H9 (cell line): ENCODE results near the gene GCHFR. TPM values are rescaled to one million over a fixed set of nuclear protein-coding genes. Genes with fewer than 3 reads are reported as not detected.

Source experiments
- DNase-seq: peaks from one replicate; pipeline ENCODE4 v3.0.0-alpha.2; 2017
- H2AFZ ChIP-seq: one replicate; pipeline ENCODE4 v1.6.1; 2013; ENCODE audit warnings: mild to moderate bottlenecking, low read length, control low read depth, moderate library complexity
- H2AK5ac ChIP-seq: 2 replicates; pipeline ENCODE4 v1.6.1; 2013; ENCODE audit warnings: low read length, control low read depth, mixed read lengths; ENCODE audit not compliant: insufficient read length
- H2BK120ac ChIP-seq: one replicate; pipeline ENCODE4 v1.6.1; 2013; ENCODE audit warnings: low read depth, mild to moderate bottlenecking, low read length, control low read depth, inconsistent platforms; ENCODE audit not compliant: poor library complexity, severe bottlenecking
- H2BK12ac ChIP-seq: 2 replicates; pipeline ENCODE4 v1.6.1; 2013; ENCODE audit warnings: low read length, control low read depth, mixed read lengths, low read depth; ENCODE audit not compliant: insufficient read length
- H2BK15ac ChIP-seq: 2 replicates; pipeline ENCODE4 v1.6.1; 2013; ENCODE audit warnings: low read depth, low read length, control low read depth
- H2BK20ac ChIP-seq: one replicate; pipeline ENCODE4 v1.6.1; 2013; ENCODE audit warnings: low read depth, mild to moderate bottlenecking, low read length, control low read depth, inconsistent platforms; ENCODE audit not compliant: poor library complexity, severe bottlenecking
- H2BK5ac ChIP-seq: 2 replicates; pipeline ENCODE4 v1.6.1; 2013; ENCODE audit warnings: low read length, control low read depth, mixed read lengths; ENCODE audit not compliant: insufficient read length
- H3K14ac ChIP-seq: 2 replicates; pipeline ENCODE4 v1.6.1; 2013; ENCODE audit warnings: low read length, control low read depth; ENCODE audit not compliant: insufficient read depth
- H3K18ac ChIP-seq: 2 replicates; pipeline ENCODE4 v1.6.1; 2013; ENCODE audit warnings: low read depth, mild to moderate bottlenecking, mixed read lengths, low read length, control low read depth; ENCODE audit not compliant: insufficient read length
- H3K23ac ChIP-seq: 2 replicates; pipeline ENCODE4 v1.6.1; 2013; ENCODE audit warnings: low read length, control low read depth, mixed read lengths, low read depth; ENCODE audit not compliant: insufficient read length
- H3K23me2 ChIP-seq: 2 replicates; pipeline ENCODE4 v1.6.1; 2013; ENCODE audit warnings: low read depth, mild to moderate bottlenecking, mixed read lengths, low read length, control low read depth; ENCODE audit not compliant: insufficient read length, poor library complexity, severe bottlenecking
- H3K27ac ChIP-seq: 2 replicates; pipeline ENCODE4 v1.5.1; 2013; ENCODE audit warnings: low read length, control low read depth, mixed read lengths, low read depth; ENCODE audit not compliant: insufficient read length
- H3K27me3 ChIP-seq: 2 replicates; pipeline ENCODE4 v1.6.1; 2013; ENCODE audit warnings: low read length, control low read depth, inconsistent platforms; ENCODE audit not compliant: insufficient read depth
- H3K4ac ChIP-seq: 2 replicates; pipeline ENCODE4 v1.6.1; 2013; ENCODE audit warnings: low read depth, mild to moderate bottlenecking, control low read depth, inconsistent platforms, low read length, moderate library complexity
- H3K4me1 ChIP-seq: 2 replicates; pipeline ENCODE4 v1.6.1; 2013; ENCODE audit warnings: low read length, control low read depth, inconsistent platforms; ENCODE audit not compliant: insufficient read depth
- H3K4me2 ChIP-seq: 2 replicates; pipeline ENCODE4 v1.6.1; 2013; ENCODE audit warnings: low read length, control low read depth, mixed read lengths; ENCODE audit not compliant: insufficient read length, insufficient read depth
- H3K56ac ChIP-seq: 2 replicates; pipeline ENCODE4 v1.6.1; 2013; ENCODE audit warnings: low read depth, mild to moderate bottlenecking, mixed read lengths, low read length, control low read depth; ENCODE audit not compliant: insufficient read length
- H3K79me1 ChIP-seq: 2 replicates; pipeline ENCODE4 v1.6.1; 2013; ENCODE audit warnings: low read depth, mild to moderate bottlenecking, moderate library complexity, low read length, control low read depth, inconsistent platforms; ENCODE audit not compliant: insufficient read depth, poor library complexity, severe bottlenecking
- H3K79me2 ChIP-seq: 2 replicates; pipeline ENCODE4 v1.6.1; 2013; ENCODE audit warnings: low read length, control low read depth, inconsistent platforms; ENCODE audit not compliant: insufficient read depth
- H3K9ac ChIP-seq: 2 replicates; pipeline ENCODE4 v1.6.1; 2013; ENCODE audit warnings: low read length, control low read depth, mixed read lengths; ENCODE audit not compliant: insufficient read length; ENCODE audit errors: extremely low read depth
- H3K9me3 ChIP-seq: one replicate; pipeline ENCODE4 v1.6.1; 2013; ENCODE audit warnings: low read depth, low read length, inconsistent platforms; ENCODE audit not compliant: control insufficient read depth
- H3T11ph ChIP-seq: one replicate; pipeline ENCODE4 v1.6.1; 2013; ENCODE audit warnings: mild to moderate bottlenecking, low read length, control low read depth, inconsistent platforms
- H4K20me1 ChIP-seq: one replicate; pipeline ENCODE4 v1.6.1; 2013; ENCODE audit not compliant: control insufficient read depth, insufficient read length, insufficient read depth
- H4K5ac ChIP-seq: 2 replicates; pipeline ENCODE4 v1.6.1; 2013; ENCODE audit warnings: low read depth, mild to moderate bottlenecking, mixed read lengths, low read length, control low read depth; ENCODE audit not compliant: insufficient read length
- H4K8ac ChIP-seq: replicated peaks from 2 replicates; pipeline ENCODE4 v1.6.1; 2013; ENCODE audit warnings: low read length, control low read depth, mixed read lengths, low read depth; ENCODE audit not compliant: insufficient read length
- H4K91ac ChIP-seq: 2 replicates; pipeline ENCODE4 v1.6.1; 2013; ENCODE audit warnings: low read depth, mild to moderate bottlenecking, moderate library complexity, mixed read lengths, low read length, control low read depth; ENCODE audit not compliant: insufficient read length
- H3K27ac Mint-ChIP-seq, 3 experiments: 2 replicates in 2 of 3; 3 replicates in 1 of 3; pipeline ENCODE4 v1.8.0; 2020 to 2021; ENCODE audit warnings: mixed read lengths in 3 of 3, mild to moderate bottlenecking in 1 of 3, moderate library complexity in 1 of 3
- H3K27me3 Mint-ChIP-seq: 2 replicates; pipeline ENCODE4 v1.8.0; 2021; ENCODE audit warnings: low read depth, mild to moderate bottlenecking, moderate library complexity, mixed read lengths
- H3K36me3 Mint-ChIP-seq, 3 experiments: 2 replicates in 2 of 3; 3 replicates in 1 of 3; pipeline ENCODE4 v1.8.0; 2020 to 2021; ENCODE audit warnings: low read depth in 3 of 3, mixed read lengths in 3 of 3; ENCODE audit not compliant: insufficient read depth in 1 of 3
- H3K4me1 Mint-ChIP-seq, 2 experiments: 2 replicates each; pipeline ENCODE4 v1.8.0; 2020; ENCODE audit warnings: mixed read lengths in 2 of 2
- H3K4me3 Mint-ChIP-seq, 2 experiments: 2 replicates in 1 of 2; 3 replicates in 1 of 2; pipeline ENCODE4 v1.8.0; 2020 to 2021; ENCODE audit warnings: mild to moderate bottlenecking in 2 of 2, mixed read lengths in 2 of 2, moderate library complexity in 1 of 2
- H3K9me3 Mint-ChIP-seq, 2 experiments: 2 replicates in 1 of 2; 3 replicates in 1 of 2; pipeline ENCODE4 v1.8.0; 2020; ENCODE audit warnings: mild to moderate bottlenecking in 2 of 2, mixed read lengths in 2 of 2, moderate library complexity in 1 of 2
- WGBS: extraction: QIAGEN DNeasy Blood & Tissue Kit; methylation state at CpG from one replicate; pipeline ENCODE4 v1.1.7; 2013; ENCODE audit warnings: missing lambda C conversion rate, low lambda C conversion rate, mixed read lengths; ENCODE audit not compliant: insufficient read length; ENCODE audit errors: extremely low coverage; 5-methylcytosine and 5-hydroxymethylcytosine counted together
- total RNA-seq: library from RNA; stranded (reverse); gene quantifications from 2 replicates; pipeline ENCODE4 v1.2.1, GENCODE V29; 2021
- TF ChIP-seq, protein P1 (sequence below): fragments of 200-600 bp; sonication (generic); conservative IDR thresholded peaks from 3 replicates; pipeline ENCODE4 v1.8.0; 2021; ENCODE audit warnings: antibody characterized with exemption, mild to moderate bottlenecking

Gene GCHFR
- total RNA-seq, 1 experiment from 2014 or later, result 37.0 TPM

DNA sequence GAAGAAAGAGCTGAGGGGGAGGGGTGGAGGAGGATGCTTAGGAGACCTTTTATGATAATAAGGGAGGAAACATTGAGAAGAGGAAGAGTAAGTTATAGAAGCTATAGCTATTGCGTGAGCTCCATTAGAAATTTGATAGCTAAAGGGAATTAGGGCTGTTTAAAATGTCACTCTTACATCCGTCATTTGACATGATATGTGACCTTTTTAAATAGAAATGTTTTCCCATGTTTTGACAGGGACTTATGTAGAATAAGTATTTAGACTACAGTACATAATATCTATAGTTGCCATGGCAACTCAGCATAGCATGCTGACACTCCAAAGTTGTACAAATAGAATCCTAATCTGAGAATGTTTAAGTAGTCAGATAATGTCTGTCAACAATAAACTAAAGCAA is 49.7 kb upstream of the GCHFR start:
- WGBS, result no CpG with 5 or more reads among the region's 2 CpGs

More for the DNA sequence above, 49.7 kb upstream of the GCHFR start:
- Histone ChIP-seq H2BK15ac (no peak overlapping the region), H3K23me2 (no peaks in the 10 kb centered on the region), H2AK5ac (no peak overlapping the region), H3K23ac (no peak overlapping the region), H3K9ac (no peak overlapping the region), H4K8ac (no peak overlapping the region), H2BK12ac (no peak overlapping the region), H3K4me2 (no peak overlapping the region), H3K4ac (no peak overlapping the region), H2AFZ (no peak overlapping the region), H3K79me1 (no peaks in the 10 kb centered on the region), H3K14ac (no peak overlapping the region), H3K56ac (no peak overlapping the region), H2BK120ac (no peak overlapping the region), H3K27ac (no peak overlapping the region), H3K27me3 (no peaks in the 10 kb centered on the region), H3K4me1 (no peaks in the 10 kb centered on the region), H3T11ph (no peak overlapping the region), H4K91ac (no peak overlapping the region), H4K20me1 (no peaks in the 10 kb centered on the region), H2BK20ac (no peak overlapping the region), H2BK5ac (no peak overlapping the region), H4K5ac (no peak overlapping the region), H3K18ac (no peak overlapping the region), H3K9me3 (no peaks in the 10 kb centered on the region), H3K79me2 (no peaks in the 10 kb centered on the region)
- Mint-ChIP-seq H3K4me1 (no peaks in the 10 kb centered on the region), H3K4me3 (no peak overlapping the region), H3K9me3 (no peaks in the 10 kb centered on the region), H3K27ac (no peak overlapping the region), H3K27me3 (no peaks in the 10 kb centered on the region), H3K36me3 (peaks cover 32 to 70% (median 59%) of the 10 kb centered on the region in 3 experiments; a peak in 6 of 7 replicates)
- TF ChIP-seq, protein P1, sequence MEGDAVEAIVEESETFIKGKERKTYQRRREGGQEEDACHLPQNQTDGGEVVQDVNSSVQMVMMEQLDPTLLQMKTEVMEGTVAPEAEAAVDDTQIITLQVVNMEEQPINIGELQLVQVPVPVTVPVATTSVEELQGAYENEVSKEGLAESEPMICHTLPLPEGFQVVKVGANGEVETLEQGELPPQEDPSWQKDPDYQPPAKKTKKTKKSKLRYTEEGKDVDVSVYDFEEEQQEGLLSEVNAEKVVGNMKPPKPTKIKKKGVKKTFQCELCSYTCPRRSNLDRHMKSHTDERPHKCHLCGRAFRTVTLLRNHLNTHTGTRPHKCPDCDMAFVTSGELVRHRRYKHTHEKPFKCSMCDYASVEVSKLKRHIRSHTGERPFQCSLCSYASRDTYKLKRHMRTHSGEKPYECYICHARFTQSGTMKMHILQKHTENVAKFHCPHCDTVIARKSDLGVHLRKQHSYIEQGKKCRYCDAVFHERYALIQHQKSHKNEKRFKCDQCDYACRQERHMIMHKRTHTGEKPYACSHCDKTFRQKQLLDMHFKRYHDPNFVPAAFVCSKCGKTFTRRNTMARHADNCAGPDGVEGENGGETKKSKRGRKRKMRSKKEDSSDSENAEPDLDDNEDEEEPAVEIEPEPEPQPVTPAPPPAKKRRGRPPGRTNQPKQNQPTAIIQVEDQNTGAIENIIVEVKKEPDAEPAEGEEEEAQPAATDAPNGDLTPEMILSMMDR, result no peak
- no peak for DNase-seq
